ENCODE measurements around the gene DNAH14. TPM values are rescaled to one million over a fixed set of nuclear protein-coding genes. Genes with fewer than 3 reads are reported as not detected.
A peak's percentile ranks its signal among the peaks of the same experiment; 100 is the strongest.

DNAH14 gene
- total RNA-seq, 3 donors from 2014 or later: 6.1 to 38.6 (median 23.9) TPM

GRCh38 chr1:225447650-225448089 lies 518.2 kb downstream of the DNAH14 start:
- intact Hi-C loops (cut with DNase I; ENCODE audit: low total_unique reads): loop anchor here (5.0 kb wide), 1 partner anchor 380 kb away; no protein-coding TSS in a partner anchor
- DNase-seq (ENCODE audit: low spot score in 2 of 2): no peak
- Histone ChIP-seq H3K9me3 (no peaks in the 10 kb centered on the region), H3K4me1 (peaks cover 5 to 8% of the 10 kb centered on the region in 2 donors), H3K36me3 (no peaks in the 10 kb centered on the region), H3K4me3 (peak overlapping the region in 1 of 3 donors; percentile 22), H3K27me3 (no peaks in the 10 kb centered on the region), H3K27ac (peak overlapping the region in 1 of 2 donors; percentile 54)
- no peak for TF ChIP-seq POLR2A (IDR thresholded peaks at IDR 0.05)
- no peak for TF ChIP-seq CTCF (IDR thresholded peaks at IDR 0.05)
- peak in 1 of 3 donors; percentile 22 for TF ChIP-seq POLR2AphosphoS5 (IDR thresholded peaks at IDR 0.05)

GRCh38 chr1:225448146-225448805 lies 518.8 kb downstream of the DNAH14 start:
- H3K36me3 ChIP-seq: no peaks in the 10 kb centered on the region
- no peaks in the 10 kb centered on the region for H3K9me3 ChIP-seq
- peak overlapping the region in 1 of 2 donors; percentile 54 for H3K27ac ChIP-seq
- H3K27me3 ChIP-seq: no peaks in the 10 kb centered on the region
- TF ChIP-seq CTCF (IDR thresholded peaks at IDR 0.05) (no peak), POLR2A (IDR thresholded peaks at IDR 0.05) (no peak), POLR2AphosphoS5 (IDR thresholded peaks at IDR 0.05) (no peak)
- peak overlapping the region in 1 of 3 donors; percentile 22 for H3K4me3 ChIP-seq
- intact Hi-C loops (cut with DNase I; ENCODE audit: low total_unique reads): loop anchor here (5.0 kb wide), 1 partner anchor 381 kb away; no protein-coding TSS in a partner anchor
- DNase-seq (ENCODE audit: low spot score in 2 of 2): no peak
- peaks cover 5 to 8% of the 10 kb centered on the region in 2 donors for H3K4me1 ChIP-seq

Measured in breast epithelium (tissue), 4 donors.